ENCODE results near the gene FBLN2. TPM values are rescaled to one million over a fixed set of nuclear protein-coding genes. Genes with fewer than 3 reads are reported as not detected.

Gene FBLN2
- total RNA-seq, 1 donor from 2014 or later: 1.3 TPM

- POLR2A ChIA-PET: interaction anchor here (0.7 kb wide), 1 partner anchor 646 kb away, joined by 3 read pairs; no protein-coding TSS in a partner anchor
- CTCF ChIA-PET: interaction anchor here (1.0 kb wide), 1 partner anchor 126 kb away, joined by 3 read pairs; no protein-coding TSS in a partner anchor
Observed at GRCh38 chr3:13522236-13522635, 26.7 kb upstream of the FBLN2 start.

GRCh38 chr3:13524979-13525669 is 23.8 kb upstream of the FBLN2 start:
- Mint-ChIP-seq H3K36me3 (ENCODE audit: low read depth) (no peaks in the 10 kb centered on the region), H3K27me3 (peaks cover 11% of the 10 kb centered on the region), H3K27ac (no peak overlapping the region), H3K4me3 (no peak overlapping the region), H3K4me1 (no peaks in the 10 kb centered on the region), H3K9me3 (peaks cover 8% of the 10 kb centered on the region)
- no peak for ATAC-seq (ENCODE audit: low read depth)
- no peak for DNase-seq
- ChIA-PET CTCF (no interaction called here), POLR2A (no interaction called here)
- intact Hi-C loops (cut with micrococcal nuclease): no loop called here
- TF ChIP-seq CTCF (IDR thresholded peaks at IDR 0.05): no peak

More at GRCh38 chr3:13522236-13522635, 26.7 kb upstream of the FBLN2 start:
- DNase-seq (no peak), ATAC-seq (ENCODE audit: low read depth) (no peak)
- Mint-ChIP-seq H3K27me3 (peaks cover 10% of the 10 kb centered on the region), H3K4me3 (no peak overlapping the region), H3K27ac (no peak overlapping the region), H3K4me1 (no peaks in the 10 kb centered on the region), H3K9me3 (peaks cover 8% of the 10 kb centered on the region), H3K36me3 (ENCODE audit: low read depth) (no peaks in the 10 kb centered on the region)
- intact Hi-C loops (cut with micrococcal nuclease): no loop called here
- no peak for TF ChIP-seq CTCF (IDR thresholded peaks at IDR 0.05)

GRCh38 chr3:13525827-13526625 is 22.9 kb upstream of the FBLN2 start:
- Mint-ChIP-seq H3K27ac (no peak overlapping the region), H3K9me3 (peaks cover 8% of the 10 kb centered on the region), H3K4me3 (no peak overlapping the region), H3K36me3 (ENCODE audit: low read depth) (no peaks in the 10 kb centered on the region), H3K4me1 (no peaks in the 10 kb centered on the region), H3K27me3 (peaks cover 10% of the 10 kb centered on the region)
- ChIA-PET POLR2A (no interaction called here), CTCF (no interaction called here)
- intact Hi-C loops (cut with micrococcal nuclease): no loop called here
- no peak for TF ChIP-seq CTCF (IDR thresholded peaks at IDR 0.05)
- DNase-seq (no peak), ATAC-seq (ENCODE audit: low read depth) (no peak)

GRCh38 chr3:13526626-13526949 is 22.3 kb upstream of the FBLN2 start:
- DNase-seq (no peak), ATAC-seq (ENCODE audit: low read depth) (no peak)
- Mint-ChIP-seq H3K4me1 (no peaks in the 10 kb centered on the region), H3K4me3 (no peak overlapping the region), H3K36me3 (ENCODE audit: low read depth) (no peaks in the 10 kb centered on the region), H3K27me3 (peaks cover 10% of the 10 kb centered on the region), H3K9me3 (peaks cover 4% of the 10 kb centered on the region), H3K27ac (no peak overlapping the region)
- ChIA-PET POLR2A (no interaction called here), CTCF (no interaction called here)
- intact Hi-C loops (cut with micrococcal nuclease): no loop called here
- TF ChIP-seq CTCF (IDR thresholded peaks at IDR 0.05): no peak

GRCh38 chr3:13528217-13528867 is 20.6 kb upstream of the FBLN2 start:
- DNase-seq (no peak), ATAC-seq (ENCODE audit: low read depth) (no peak)
- no peak for TF ChIP-seq CTCF (IDR thresholded peaks at IDR 0.05)
- POLR2A ChIA-PET: no interaction called here
- no peak overlapping the region for H3K27ac Mint-ChIP-seq
- no peaks in the 10 kb centered on the region for H3K4me1 Mint-ChIP-seq
- no peaks in the 10 kb centered on the region for H3K36me3 Mint-ChIP-seq (ENCODE audit: low read depth)
- intact Hi-C loops (cut with micrococcal nuclease): no loop called here
- CTCF ChIA-PET: no interaction called here
- no peaks in the 10 kb centered on the region for H3K9me3 Mint-ChIP-seq
- peaks cover 5% of the 10 kb centered on the region for H3K27me3 Mint-ChIP-seq
- no peak overlapping the region for H3K4me3 Mint-ChIP-seq
